Measurements from ENCODE around the gene SLC38A10. TPM values are rescaled to one million over a fixed set of nuclear protein-coding genes. Genes with fewer than 3 reads are reported as not detected.

SLC38A10 gene
- total and polyA plus RNA-seq, 4 experiments from 2014 or later = 49.0 to 113 (median 90.7) TPM

DNA sequence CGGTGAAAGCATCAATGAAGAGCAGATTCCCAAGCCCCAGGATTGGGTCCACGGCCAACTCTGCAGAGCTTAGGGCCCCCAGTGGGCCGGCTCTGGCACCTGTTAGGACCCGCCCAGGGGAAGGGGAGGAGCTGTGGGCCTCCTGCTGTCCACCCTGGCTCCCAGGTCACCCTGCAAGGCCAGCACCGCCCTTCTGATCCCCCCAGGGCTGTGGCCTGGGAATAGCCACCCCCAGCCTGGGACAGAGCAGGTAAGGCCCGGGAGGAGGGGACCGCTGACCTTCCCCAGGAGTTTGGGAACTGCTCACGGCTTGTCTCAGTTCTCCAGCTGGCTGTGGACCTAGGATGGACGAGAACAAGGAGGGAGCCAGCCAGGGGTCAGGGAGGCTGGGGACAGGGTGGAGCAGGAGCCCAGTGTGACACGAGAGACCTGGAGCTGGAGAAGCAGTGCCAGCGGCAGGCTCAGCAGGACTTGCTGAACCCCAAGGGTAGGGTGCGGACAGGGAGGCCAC is 39.3 kb upstream of the SLC38A10 start:
- intact Hi-C loops (cut with micrococcal nuclease) = no loop called here
- ChIA-PET CTCF (ENCODE audit: partially characterized antibody) (no interaction called here), POLR2A (ENCODE audit: partially characterized antibody) (no interaction called here)
- peaks cover 5% of the 10 kb centered on the region for H3K27me3 ChIP-seq (ENCODE audit: insufficient read depth, low read length)
- H3K4me1 ChIP-seq (ENCODE audit: insufficient read depth, low read length) = no peaks in the 10 kb centered on the region
- Mint-ChIP-seq H3K4me1 (peaks cover 0 to 3% (median 0%) of the 10 kb centered on the region in 4 donors), H3K4me3 (no peak overlapping the region), H3K36me3 (no peaks in the 10 kb centered on the region), H3K9me3 (no peaks in the 10 kb centered on the region), H3K27me3 (peaks cover 23 to 24% of the 10 kb centered on the region in 2 donors), H3K27ac (no peak overlapping the region)
- no peak overlapping the region for H3K4me3 ChIP-seq (ENCODE audit: low read length in 2 of 2)
- no peaks in the 10 kb centered on the region for H3K36me3 ChIP-seq (ENCODE audit: insufficient read depth, low read length)
- no peak overlapping the region for H3K27ac ChIP-seq (ENCODE audit: low read depth, low read length)
- H3K9me3 ChIP-seq (ENCODE audit: control insufficient read depth in 1 of 2, low read length in 2 of 2) = no peaks in the 10 kb centered on the region
- no peak for DNase-seq

GRCh38 chr17:81333616-81334368 is 38.7 kb upstream of the SLC38A10 start:
- H3K4me1 ChIP-seq (ENCODE audit: insufficient read depth, low read length) = no peaks in the 10 kb centered on the region
- Mint-ChIP-seq H3K4me3 (no peak overlapping the region), H3K27ac (no peak overlapping the region), H3K27me3 (peaks cover 19 to 20% of the 10 kb centered on the region in 2 donors), H3K36me3 (no peaks in the 10 kb centered on the region), H3K4me1 (peaks cover 0 to 3% (median 0%) of the 10 kb centered on the region in 4 donors), H3K9me3 (no peaks in the 10 kb centered on the region)
- ChIA-PET CTCF (ENCODE audit: partially characterized antibody) (no interaction called here), POLR2A (ENCODE audit: partially characterized antibody) (no interaction called here)
- H3K27me3 ChIP-seq (ENCODE audit: insufficient read depth, low read length) = peaks cover 3% of the 10 kb centered on the region
- H3K36me3 ChIP-seq (ENCODE audit: insufficient read depth, low read length) = no peaks in the 10 kb centered on the region
- intact Hi-C loops (cut with micrococcal nuclease) = no loop called here
- no peak overlapping the region for H3K27ac ChIP-seq (ENCODE audit: low read depth, low read length)
- H3K4me3 ChIP-seq (ENCODE audit: low read length in 2 of 2) = no peak overlapping the region
- DNase-seq = no peak
- no peaks in the 10 kb centered on the region for H3K9me3 ChIP-seq (ENCODE audit: control insufficient read depth in 1 of 2, low read length in 2 of 2)

DNA sequence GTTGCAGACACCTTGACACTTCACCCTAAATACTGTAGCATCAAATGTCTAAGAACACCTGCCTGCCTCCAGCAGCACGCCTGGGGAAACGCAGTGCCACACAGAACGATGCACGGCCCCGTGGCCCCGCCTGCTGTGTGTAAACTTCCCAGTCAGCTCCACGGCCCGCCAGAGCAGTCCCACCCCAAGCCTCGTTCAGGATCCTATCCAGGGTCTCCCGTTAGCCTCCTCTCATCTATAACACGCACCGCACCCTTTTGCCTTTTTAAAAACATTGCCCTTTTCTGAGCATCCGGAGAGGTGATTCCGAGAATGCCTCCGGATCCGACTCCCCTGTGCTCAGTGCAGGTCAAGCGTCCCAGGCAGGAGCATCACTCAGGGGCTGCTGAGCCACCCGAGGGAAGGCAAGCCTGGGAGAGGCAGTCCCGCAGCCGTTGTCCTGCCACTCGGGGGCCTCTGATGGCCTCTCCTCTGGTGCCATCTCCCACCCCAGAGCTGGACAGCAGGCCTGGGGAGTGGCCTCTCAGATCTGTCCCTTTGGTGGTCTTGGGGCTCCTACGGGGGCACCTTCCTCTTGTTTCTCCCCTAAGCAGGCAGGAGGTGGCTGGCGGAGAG is 37.9 kb upstream of the SLC38A10 start:
- CTCF ChIA-PET (ENCODE audit: partially characterized antibody) = no interaction called here
- H3K36me3 ChIP-seq (ENCODE audit: insufficient read depth, low read length) = no peaks in the 10 kb centered on the region
- Mint-ChIP-seq H3K27me3 (peaks cover 14 to 15% of the 10 kb centered on the region in 2 donors), H3K9me3 (no peaks in the 10 kb centered on the region), H3K4me1 (peaks cover 0 to 3% (median 0%) of the 10 kb centered on the region in 4 donors), H3K4me3 (no peak overlapping the region), H3K27ac (no peak overlapping the region), H3K36me3 (no peaks in the 10 kb centered on the region)
- no peaks in the 10 kb centered on the region for H3K27me3 ChIP-seq (ENCODE audit: insufficient read depth, low read length)
- no peak for DNase-seq
- intact Hi-C loops (cut with micrococcal nuclease) = no loop called here
- no peaks in the 10 kb centered on the region for H3K4me1 ChIP-seq (ENCODE audit: insufficient read depth, low read length)
- H3K4me3 ChIP-seq (ENCODE audit: low read length in 2 of 2) = no peak overlapping the region
- no peaks in the 10 kb centered on the region for H3K9me3 ChIP-seq (ENCODE audit: control insufficient read depth in 1 of 2, low read length in 2 of 2)
- POLR2A ChIA-PET (ENCODE audit: partially characterized antibody) = no interaction called here
- H3K27ac ChIP-seq (ENCODE audit: low read depth, low read length) = no peak overlapping the region

DNA sequence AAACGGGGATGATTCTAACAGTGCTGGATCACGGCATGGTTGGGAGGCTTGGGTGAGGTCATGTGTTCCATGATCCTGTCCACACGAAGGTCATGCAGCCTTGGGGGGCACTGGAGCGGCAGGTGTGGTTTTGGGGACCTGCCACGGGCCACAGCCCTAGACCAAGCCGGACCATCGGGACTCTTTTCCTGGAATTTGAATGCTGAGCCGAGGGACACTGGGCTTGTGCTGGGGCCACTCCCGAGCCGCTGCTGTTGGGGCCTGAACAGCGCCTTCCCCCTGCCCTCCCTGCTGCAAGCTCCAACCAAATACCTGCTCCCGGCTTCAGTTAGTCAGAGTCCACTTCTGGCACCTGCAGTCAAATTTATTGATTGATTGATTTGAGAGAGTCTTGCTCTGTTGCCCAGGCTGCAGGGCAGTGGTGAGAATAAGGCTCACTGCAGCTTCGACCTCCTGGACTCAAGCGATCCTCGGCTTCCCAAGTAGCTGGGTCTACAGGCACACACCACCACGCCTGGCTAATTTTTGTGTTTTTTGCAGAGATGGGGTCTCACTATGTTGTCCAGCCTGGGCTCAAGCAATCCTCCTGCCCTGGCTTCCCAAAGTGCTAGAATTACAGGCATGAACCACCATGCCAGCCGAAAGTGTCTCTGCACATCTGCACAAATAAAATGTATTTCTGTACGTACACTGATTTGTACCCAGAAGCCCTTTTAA is 37.2 kb upstream of the SLC38A10 start:
- Mint-ChIP-seq H3K9me3 (no peaks in the 10 kb centered on the region), H3K36me3 (no peaks in the 10 kb centered on the region), H3K4me1 (peaks cover 0 to 3% (median 0%) of the 10 kb centered on the region in 4 donors), H3K27me3 (peaks cover 14 to 15% of the 10 kb centered on the region in 2 donors), H3K27ac (peak overlapping the region in 1 of 7 donors; percentile 56), H3K4me3 (no peak overlapping the region)
- Histone ChIP-seq H3K9me3 (ENCODE audit: control insufficient read depth in 1 of 2, low read length in 2 of 2) (no peaks in the 10 kb centered on the region), H3K4me1 (ENCODE audit: insufficient read depth, low read length) (no peaks in the 10 kb centered on the region), H3K27ac (ENCODE audit: low read depth, low read length) (no peak overlapping the region), H3K36me3 (ENCODE audit: insufficient read depth, low read length) (no peaks in the 10 kb centered on the region), H3K27me3 (ENCODE audit: insufficient read depth, low read length) (no peaks in the 10 kb centered on the region), H3K4me3 (ENCODE audit: low read length in 2 of 2) (no peak overlapping the region)
- no peak for DNase-seq
- intact Hi-C loops (cut with micrococcal nuclease) = no loop called here
- ChIA-PET POLR2A (ENCODE audit: partially characterized antibody) (no interaction called here), CTCF (ENCODE audit: partially characterized antibody) (no interaction called here)

DNA sequence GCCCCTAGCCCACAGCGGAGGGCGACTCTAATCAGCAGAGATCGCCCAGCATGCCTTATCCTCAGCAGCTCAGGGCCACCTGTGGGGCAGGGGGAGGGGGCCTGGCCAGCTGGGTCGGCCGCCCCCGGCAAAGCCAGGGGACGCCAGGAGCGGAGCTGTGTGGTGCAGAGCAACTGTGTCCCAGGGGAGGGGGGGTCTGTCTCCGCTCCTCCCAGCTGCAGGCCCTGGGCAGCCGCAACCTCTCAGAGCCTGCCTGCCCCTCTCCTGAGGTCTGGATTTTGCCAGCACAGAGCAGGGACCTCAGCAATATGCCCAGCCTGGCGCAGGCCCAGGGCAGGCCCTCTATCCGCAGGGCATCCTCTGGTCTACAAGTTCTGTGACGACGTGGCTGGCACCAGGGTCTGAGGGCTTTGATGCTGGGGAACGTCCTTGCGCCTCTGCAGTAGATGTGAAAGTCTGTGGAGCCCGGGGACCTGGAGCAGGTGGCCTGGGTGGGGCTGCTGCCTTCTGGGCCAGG is 36.5 kb upstream of the SLC38A10 start:
- H3K27ac ChIP-seq (ENCODE audit: low read depth, low read length) = no peak overlapping the region
- H3K27ac Mint-ChIP-seq = no peak overlapping the region
- H3K4me3 ChIP-seq (ENCODE audit: low read length in 2 of 2) = no peak overlapping the region
- H3K9me3 ChIP-seq (ENCODE audit: control insufficient read depth in 1 of 2, low read length in 2 of 2) = no peaks in the 10 kb centered on the region
- no peaks in the 10 kb centered on the region for H3K36me3 Mint-ChIP-seq
- H3K4me3 Mint-ChIP-seq = no peak overlapping the region
- H3K4me1 Mint-ChIP-seq = peaks cover 0 to 3% (median 0%) of the 10 kb centered on the region in 4 donors
- H3K9me3 Mint-ChIP-seq = no peaks in the 10 kb centered on the region
- no peaks in the 10 kb centered on the region for H3K27me3 ChIP-seq (ENCODE audit: insufficient read depth, low read length)
- peaks cover 14 to 15% of the 10 kb centered on the region in 2 donors for H3K27me3 Mint-ChIP-seq
- no peaks in the 10 kb centered on the region for H3K4me1 ChIP-seq (ENCODE audit: insufficient read depth, low read length)
- POLR2A ChIA-PET (ENCODE audit: partially characterized antibody) = no interaction called here
- intact Hi-C loops (cut with micrococcal nuclease) = no loop called here
- H3K36me3 ChIP-seq (ENCODE audit: insufficient read depth, low read length) = no peaks in the 10 kb centered on the region
- no peak for DNase-seq
- CTCF ChIA-PET (ENCODE audit: partially characterized antibody) = no interaction called here

DNA sequence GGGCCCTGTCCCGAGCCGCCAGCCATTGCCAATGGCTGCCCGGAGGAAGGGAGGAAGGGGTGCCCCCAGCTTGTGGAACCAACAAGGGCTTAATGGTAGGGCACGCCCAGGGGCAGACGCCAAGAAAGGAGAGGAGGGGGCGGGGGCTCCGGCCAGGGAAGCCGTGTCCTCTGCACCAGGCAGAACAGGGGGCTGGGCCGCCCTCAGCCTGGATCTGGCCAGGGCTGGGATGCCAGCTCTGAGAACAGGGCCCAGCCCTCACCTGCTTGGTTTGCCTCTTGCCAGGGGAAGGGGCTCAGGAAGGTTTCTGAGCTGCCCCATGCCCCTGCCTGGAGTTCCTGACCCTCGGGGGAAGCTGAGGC is 35.8 kb upstream of the SLC38A10 start:
- intact Hi-C loops (cut with micrococcal nuclease) = no loop called here
- Histone ChIP-seq H3K27me3 (ENCODE audit: insufficient read depth, low read length) (no peaks in the 10 kb centered on the region), H3K9me3 (ENCODE audit: control insufficient read depth in 1 of 2, low read length in 2 of 2) (no peaks in the 10 kb centered on the region), H3K4me3 (ENCODE audit: low read length in 2 of 2) (no peak overlapping the region), H3K4me1 (ENCODE audit: insufficient read depth, low read length) (no peaks in the 10 kb centered on the region), H3K27ac (ENCODE audit: low read depth, low read length) (no peak overlapping the region), H3K36me3 (ENCODE audit: insufficient read depth, low read length) (no peaks in the 10 kb centered on the region)
- Mint-ChIP-seq H3K36me3 (no peaks in the 10 kb centered on the region), H3K27ac (no peak overlapping the region), H3K27me3 (peaks cover 12 to 15% of the 10 kb centered on the region in 2 donors), H3K9me3 (no peaks in the 10 kb centered on the region), H3K4me1 (peaks cover 0 to 3% (median 0%) of the 10 kb centered on the region in 4 donors), H3K4me3 (no peak overlapping the region)
- ChIA-PET POLR2A (ENCODE audit: partially characterized antibody) (no interaction called here), CTCF (ENCODE audit: partially characterized antibody) (no interaction called here)
- no peak for DNase-seq
